ENCODE measurements around the gene BICD2.
A peak's percentile ranks its signal among the peaks of the same experiment; 100 is the strongest.

The BICD2 gene

GRCh38 chr9:92668746-92669526 lies 95.7 kb downstream of the BICD2 start:
- ATAC-seq (no peak), DNase-seq (peak; percentile 71)

DNA sequence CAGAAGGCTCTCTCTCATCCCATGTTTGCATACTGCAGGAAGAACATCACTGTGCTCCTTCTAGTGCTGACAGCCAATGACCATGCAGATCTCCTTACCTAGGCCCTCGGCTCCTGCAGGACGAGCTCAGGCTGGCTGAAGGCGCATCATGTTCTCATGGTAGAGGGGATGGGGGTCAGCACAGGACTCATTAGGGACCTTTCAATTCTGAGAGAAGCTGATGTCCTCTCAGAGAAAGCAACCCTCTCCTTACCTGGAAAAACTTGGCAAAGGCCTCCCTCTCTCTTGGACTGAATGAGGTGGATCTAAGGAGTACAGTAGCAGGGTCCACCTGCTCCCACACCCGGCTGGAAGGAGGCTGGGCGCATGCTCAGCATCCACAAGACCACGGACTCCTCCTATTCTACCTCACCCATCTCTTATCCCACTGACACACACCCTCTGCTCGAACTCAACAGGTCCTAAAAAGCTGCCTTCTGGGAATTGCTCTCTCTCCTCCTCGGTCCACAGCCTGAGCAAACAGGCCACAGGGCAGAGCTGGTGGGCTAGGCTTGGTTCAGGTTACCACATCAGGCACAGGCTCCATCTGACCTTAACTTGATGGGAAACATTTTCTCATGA lies 97.6 kb downstream of the BICD2 start:
- no peak for DNase-seq

DNA sequence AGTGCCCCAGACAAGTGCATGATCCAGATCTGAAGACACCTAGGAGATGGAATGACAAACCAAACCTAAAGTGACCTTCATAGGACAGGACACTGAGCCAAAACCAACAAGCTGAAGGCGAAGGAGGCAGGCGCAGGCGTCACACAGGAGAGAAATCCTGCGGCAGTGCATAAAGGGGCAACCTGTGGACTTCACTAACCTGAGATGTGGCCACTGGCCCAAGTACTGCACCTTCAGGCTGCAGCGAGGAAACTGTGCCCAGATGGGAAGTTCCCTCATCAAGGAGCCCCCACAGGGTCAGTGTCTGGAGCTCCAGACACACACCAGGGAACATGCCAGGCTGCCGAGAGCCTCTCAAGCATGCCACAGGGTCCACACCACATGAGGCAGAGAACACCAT lies 98.4 kb downstream of the BICD2 start:
- ATAC-seq (no peak), DNase-seq (no peak)

More for the DNA sequence above, 97.6 kb downstream of the BICD2 start:
- no peak for ATAC-seq

DNA sequence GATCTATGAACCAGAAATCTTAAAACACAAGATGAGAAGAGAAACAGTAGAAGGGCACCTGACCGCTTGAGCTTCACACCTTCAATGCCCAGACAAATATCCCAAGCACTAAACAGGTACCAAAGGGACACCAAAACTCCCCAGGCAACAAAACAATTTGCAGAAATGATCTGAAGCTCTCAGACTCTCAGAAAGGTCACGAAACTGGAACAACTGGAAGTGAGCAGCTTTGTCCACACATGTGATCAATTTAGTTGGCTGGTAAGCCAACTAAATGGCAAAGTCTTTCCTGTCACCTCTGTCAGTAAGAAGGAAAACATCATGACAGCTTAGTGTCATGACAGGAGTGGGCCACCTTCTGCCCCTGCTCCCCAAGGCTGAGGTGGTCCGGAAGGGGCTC lies 98.8 kb downstream of the BICD2 start:
- DNase-seq: no peak
- ATAC-seq: no peak

GRCh38 chr9:92664394-92665152 lies 100.1 kb downstream of the BICD2 start:
- ATAC-seq: peak; percentile 42
- DNase-seq: no peak

DNA sequence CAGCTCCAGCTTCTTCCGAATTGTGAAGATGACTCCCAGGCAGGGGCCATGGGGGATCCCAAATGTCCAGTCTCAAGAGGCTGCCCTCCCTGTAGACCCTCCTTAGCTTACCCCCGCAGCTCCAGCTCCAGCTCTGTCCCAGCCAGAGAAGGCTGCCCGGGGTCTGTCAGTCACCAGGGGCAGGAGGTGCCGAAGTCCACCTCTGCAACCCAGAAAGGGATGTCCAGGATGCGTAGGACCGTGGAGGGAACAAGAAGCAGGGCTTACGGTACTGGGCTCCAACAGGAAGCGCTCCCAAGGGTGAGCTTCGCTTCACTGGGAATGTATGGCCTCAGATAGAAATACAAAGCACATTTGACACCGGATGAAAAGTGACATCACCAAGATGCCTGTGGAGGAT lies 100.7 kb downstream of the BICD2 start:
- ATAC-seq: no peak
- no peak for DNase-seq

DNA sequence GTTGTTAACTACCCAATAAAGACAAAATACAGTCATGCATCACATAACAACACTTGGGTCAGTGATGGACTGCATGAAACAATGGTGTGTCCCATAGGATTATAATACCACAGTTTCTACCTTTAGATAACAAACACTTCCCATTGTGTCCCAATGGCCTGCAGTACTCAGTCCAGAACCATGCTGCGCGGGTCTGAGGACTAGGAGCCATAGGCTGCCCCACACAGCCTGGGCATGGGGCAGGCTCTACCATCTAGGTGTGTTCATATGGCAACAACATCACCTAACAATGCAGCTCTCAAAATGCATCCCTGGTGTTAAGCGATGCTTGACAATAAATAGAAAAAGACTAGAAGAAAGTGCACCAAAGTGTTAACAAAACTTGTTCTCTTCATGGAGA lies 101.5 kb downstream of the BICD2 start:
- ATAC-seq (no peak), DNase-seq (no peak)

DNA sequence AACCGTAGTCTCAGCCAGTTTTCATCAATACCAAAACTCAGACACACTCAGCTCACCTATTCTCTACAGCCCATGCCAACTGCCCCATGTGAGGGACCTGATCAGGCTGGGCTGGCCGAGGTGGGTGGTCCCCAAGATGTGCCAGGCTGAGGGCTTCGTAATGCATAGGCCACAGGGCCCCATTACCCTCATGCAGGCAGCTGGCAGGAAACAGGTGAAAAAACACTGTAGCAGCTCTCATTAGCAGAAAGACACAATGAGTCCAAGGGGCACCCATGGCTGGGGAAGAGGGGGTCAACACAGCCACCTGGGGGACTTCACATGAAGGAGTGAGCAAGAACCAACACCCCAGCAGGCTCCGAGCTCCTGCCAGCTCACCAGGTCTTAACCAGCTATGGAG lies 102.9 kb downstream of the BICD2 start:
- ATAC-seq: no peak
- no peak for DNase-seq

Measured in stimulated activated naive CD8-positive, alpha-beta T cell treated with anti-CD3 and anti-CD28 coated beads, Interleukin-15, Interleukin-2, amounts not matched to agents 100 U/mL and 50 U/mL, for 24 hours (primary cell).